ENCODE measurements around the gene AP2B1. TPM values are rescaled to one million over a fixed set of nuclear protein-coding genes. Genes with fewer than 3 reads are reported as not detected.

The AP2B1 gene
- total RNA-seq, 1 experiment from 2014 or later = 195 TPM

DNA sequence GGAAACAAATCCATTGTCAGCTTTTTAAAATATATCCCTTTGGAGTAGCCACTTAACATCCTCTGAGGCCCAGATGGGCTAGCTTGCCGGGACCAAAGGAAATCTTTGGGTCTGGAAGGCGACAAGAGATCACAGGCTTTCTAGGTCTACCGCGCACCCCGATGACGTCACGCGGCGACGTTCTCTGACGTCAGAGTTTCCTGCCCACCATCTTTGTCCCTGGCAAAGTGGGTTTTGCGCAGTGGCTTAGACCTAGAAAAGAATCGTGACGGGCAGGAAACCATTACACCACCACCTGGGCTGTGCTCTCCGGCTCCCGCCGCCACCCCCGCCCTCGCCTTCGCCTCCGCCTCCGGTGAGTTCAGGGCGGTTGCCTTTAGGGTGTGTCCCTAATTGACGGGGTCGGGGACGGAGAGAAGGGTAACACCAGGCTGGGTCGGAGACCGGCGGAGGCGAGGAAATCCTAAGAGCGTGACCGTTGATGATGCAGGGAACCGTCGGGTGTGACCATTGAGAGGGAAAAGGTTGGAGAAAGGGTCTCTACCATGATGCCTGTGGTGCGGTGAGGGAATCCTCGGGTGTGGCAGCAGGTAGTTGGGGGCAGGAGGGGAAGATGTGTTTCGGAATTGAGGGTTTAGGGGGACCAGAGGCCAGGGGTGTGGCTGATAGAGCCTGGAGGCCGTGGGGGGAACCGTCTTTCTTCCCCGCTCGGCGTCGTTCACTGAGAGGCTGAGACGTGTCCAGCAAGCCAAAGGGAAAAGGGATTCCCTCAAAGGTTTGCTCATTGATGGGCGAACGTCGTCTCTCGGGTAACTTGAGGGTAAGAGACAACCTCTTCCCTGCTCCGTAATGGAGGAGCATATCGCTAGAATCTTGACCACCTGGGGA is at the start of gene AP2B1 (continued):
- TF ChIP-seq ZNF219 (CRISPR knock-in tag; IDR thresholded peaks at IDR 0.05; ENCODE audit: borderline replicate concordance) (no peak), MXD4 (CRISPR knock-in tag; IDR thresholded peaks at IDR 0.05; ENCODE audit: borderline replicate concordance) (no peak), SP1 (CRISPR knock-in tag; conservative IDR thresholded peaks at IDR 0.05) (peak; percentile 85), NFYB (CRISPR knock-in tag; conservative IDR thresholded peaks at IDR 0.05; ENCODE audit: low read depth) (no peak), TEAD1 (CRISPR knock-in tag; IDR thresholded peaks at IDR 0.05) (peak; percentile 70), NR2C2 (CRISPR knock-in tag; IDR thresholded peaks at IDR 0.05) (no peak), NFE2L1 (CRISPR knock-in tag; IDR thresholded peaks at IDR 0.05) (no peak), MYBL2 (CRISPR knock-in tag; IDR thresholded peaks at IDR 0.05) (peak; percentile 75; the same call in 1 of the 2 replicates), OVOL2 (CRISPR knock-in tag; IDR thresholded peaks at IDR 0.05; ENCODE audit: borderline replicate concordance) (no peak), USF1 (CRISPR knock-in tag; IDR thresholded peaks at IDR 0.05) (no peak; the same call in 1 of the 2 replicates)
- TF ChIP-seq, protein P1, sequence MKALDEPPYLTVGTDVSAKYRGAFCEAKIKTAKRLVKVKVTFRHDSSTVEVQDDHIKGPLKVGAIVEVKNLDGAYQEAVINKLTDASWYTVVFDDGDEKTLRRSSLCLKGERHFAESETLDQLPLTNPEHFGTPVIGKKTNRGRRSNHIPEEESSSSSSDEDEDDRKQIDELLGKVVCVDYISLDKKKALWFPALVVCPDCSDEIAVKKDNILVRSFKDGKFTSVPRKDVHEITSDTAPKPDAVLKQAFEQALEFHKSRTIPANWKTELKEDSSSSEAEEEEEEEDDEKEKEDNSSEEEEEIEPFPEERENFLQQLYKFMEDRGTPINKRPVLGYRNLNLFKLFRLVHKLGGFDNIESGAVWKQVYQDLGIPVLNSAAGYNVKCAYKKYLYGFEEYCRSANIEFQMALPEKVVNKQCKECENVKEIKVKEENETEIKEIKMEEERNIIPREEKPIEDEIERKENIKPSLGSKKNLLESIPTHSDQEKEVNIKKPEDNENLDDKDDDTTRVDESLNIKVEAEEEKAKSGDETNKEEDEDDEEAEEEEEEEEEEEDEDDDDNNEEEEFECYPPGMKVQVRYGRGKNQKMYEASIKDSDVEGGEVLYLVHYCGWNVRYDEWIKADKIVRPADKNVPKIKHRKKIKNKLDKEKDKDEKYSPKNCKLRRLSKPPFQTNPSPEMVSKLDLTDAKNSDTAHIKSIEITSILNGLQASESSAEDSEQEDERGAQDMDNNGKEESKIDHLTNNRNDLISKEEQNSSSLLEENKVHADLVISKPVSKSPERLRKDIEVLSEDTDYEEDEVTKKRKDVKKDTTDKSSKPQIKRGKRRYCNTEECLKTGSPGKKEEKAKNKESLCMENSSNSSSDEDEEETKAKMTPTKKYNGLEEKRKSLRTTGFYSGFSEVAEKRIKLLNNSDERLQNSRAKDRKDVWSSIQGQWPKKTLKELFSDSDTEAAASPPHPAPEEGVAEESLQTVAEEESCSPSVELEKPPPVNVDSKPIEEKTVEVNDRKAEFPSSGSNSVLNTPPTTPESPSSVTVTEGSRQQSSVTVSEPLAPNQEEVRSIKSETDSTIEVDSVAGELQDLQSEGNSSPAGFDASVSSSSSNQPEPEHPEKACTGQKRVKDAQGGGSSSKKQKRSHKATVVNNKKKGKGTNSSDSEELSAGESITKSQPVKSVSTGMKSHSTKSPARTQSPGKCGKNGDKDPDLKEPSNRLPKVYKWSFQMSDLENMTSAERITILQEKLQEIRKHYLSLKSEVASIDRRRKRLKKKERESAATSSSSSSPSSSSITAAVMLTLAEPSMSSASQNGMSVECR (CRISPR knock-in tag; IDR thresholded peaks at IDR 0.05; ENCODE audit: borderline replicate concordance) = 0 out of 2 replicates have a peak, but pooled peaks have one; percentile 72
- TF ChIP-seq, protein P2, sequence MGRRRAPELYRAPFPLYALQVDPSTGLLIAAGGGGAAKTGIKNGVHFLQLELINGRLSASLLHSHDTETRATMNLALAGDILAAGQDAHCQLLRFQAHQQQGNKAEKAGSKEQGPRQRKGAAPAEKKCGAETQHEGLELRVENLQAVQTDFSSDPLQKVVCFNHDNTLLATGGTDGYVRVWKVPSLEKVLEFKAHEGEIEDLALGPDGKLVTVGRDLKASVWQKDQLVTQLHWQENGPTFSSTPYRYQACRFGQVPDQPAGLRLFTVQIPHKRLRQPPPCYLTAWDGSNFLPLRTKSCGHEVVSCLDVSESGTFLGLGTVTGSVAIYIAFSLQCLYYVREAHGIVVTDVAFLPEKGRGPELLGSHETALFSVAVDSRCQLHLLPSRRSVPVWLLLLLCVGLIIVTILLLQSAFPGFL (CRISPR knock-in tag; IDR thresholded peaks at IDR 0.05; ENCODE audit: borderline replicate concordance) = no peak
- TF ChIP-seq, protein P3, sequence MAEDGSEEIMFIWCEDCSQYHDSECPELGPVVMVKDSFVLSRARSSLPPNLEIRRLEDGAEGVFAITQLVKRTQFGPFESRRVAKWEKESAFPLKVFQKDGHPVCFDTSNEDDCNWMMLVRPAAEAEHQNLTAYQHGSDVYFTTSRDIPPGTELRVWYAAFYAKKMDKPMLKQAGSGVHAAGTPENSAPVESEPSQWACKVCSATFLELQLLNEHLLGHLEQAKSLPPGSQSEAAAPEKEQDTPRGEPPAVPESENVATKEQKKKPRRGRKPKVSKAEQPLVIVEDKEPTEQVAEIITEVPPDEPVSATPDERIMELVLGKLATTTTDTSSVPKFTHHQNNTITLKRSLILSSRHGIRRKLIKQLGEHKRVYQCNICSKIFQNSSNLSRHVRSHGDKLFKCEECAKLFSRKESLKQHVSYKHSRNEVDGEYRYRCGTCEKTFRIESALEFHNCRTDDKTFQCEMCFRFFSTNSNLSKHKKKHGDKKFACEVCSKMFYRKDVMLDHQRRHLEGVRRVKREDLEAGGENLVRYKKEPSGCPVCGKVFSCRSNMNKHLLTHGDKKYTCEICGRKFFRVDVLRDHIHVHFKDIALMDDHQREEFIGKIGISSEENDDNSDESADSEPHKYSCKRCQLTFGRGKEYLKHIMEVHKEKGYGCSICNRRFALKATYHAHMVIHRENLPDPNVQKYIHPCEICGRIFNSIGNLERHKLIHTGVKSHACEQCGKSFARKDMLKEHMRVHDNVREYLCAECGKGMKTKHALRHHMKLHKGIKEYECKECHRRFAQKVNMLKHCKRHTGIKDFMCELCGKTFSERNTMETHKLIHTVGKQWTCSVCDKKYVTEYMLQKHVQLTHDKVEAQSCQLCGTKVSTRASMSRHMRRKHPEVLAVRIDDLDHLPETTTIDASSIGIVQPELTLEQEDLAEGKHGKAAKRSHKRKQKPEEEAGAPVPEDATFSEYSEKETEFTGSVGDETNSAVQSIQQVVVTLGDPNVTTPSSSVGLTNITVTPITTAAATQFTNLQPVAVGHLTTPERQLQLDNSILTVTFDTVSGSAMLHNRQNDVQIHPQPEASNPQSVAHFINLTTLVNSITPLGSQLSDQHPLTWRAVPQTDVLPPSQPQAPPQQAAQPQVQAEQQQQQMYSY (CRISPR knock-in tag; IDR thresholded peaks at IDR 0.05) = no peak

DNA sequence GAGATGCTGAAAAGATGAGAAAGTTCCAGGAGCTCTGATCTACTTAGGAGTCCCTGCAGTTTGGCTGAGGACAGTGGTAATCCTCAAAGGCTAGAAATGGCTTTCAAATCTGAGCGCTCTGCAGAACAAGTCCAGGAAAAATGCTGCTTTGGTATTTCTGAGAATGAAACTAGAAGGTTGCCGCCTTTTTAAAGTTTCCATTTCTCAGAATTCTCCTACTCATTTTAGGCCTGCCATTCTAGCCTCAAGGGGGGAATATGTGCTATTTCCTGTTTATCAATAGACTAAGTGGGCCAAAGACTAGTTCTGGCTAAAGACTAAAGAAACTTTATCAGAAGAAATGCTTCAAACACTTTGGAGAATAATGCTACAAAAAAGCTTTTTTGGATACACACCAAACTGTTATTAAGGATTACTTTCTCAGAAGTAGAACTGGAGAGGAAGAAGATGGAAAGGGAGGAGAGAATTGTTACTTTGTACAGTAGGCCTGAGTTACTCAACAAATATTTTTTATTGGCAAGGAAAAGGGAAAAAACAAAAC is 49.5 kb upstream of the AP2B1 start, which contains the start of gene SLFN12L:
Gene SLFN12L, minus strand, starts transcription at position 78 of the 541 bp plus-strand sequence. CDS start 15,314 bp downstream, outside the sequence.
- DNase-seq (ENCODE audit: low spot score) = no peak
- ChIA-PET CTCF (interaction anchor here (0.6 to 3.9 kb wide), 6 partner anchors 14 to 224 kb away, joined by 3 to 54 read pairs (median 6); no protein-coding TSS in a partner anchor), POLR2A (no interaction called here)
- no peak for TF ChIP-seq IRF2 (CRISPR knock-in tag; IDR thresholded peaks at IDR 0.05; ENCODE audit: borderline replicate concordance, low read depth)
- TF ChIP-seq, protein P2 (CRISPR knock-in tag; IDR thresholded peaks at IDR 0.05; ENCODE audit: borderline replicate concordance) = no peak
- no peak for TF ChIP-seq ZNF232 (CRISPR knock-in tag; IDR thresholded peaks at IDR 0.05)
- TF ChIP-seq, protein P4, sequence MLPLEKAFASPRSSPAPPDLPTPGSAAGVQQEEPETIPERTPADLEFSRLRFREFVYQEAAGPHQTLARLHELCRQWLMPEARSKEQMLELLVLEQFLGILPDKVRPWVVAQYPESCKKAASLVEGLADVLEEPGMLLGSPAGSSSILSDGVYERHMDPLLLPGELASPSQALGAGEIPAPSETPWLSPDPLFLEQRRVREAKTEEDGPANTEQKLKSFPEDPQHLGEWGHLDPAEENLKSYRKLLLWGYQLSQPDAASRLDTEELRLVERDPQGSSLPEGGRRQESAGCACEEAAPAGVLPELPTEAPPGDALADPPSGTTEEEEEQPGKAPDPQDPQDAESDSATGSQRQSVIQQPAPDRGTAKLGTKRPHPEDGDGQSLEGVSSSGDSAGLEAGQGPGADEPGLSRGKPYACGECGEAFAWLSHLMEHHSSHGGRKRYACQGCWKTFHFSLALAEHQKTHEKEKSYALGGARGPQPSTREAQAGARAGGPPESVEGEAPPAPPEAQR (CRISPR knock-in tag; IDR thresholded peaks at IDR 0.05) = no peak
- TF ChIP-seq SOX15 (CRISPR knock-in tag; IDR thresholded peaks at IDR 0.05) = no peak
- TF ChIP-seq RELA (CRISPR knock-in tag; IDR thresholded peaks at IDR 0.05; ENCODE audit: borderline replicate concordance) = no peak
- TF ChIP-seq NFYB (CRISPR knock-in tag; conservative IDR thresholded peaks at IDR 0.05; ENCODE audit: low read depth) = no peak
- TF ChIP-seq ZNF263 (CRISPR knock-in tag; IDR thresholded peaks at IDR 0.05; ENCODE audit: low read depth) = no peak
- TF ChIP-seq OVOL2 (CRISPR knock-in tag; IDR thresholded peaks at IDR 0.05; ENCODE audit: borderline replicate concordance) = no peak
- no peak for TF ChIP-seq NR3C1 (CRISPR knock-in tag; conservative IDR thresholded peaks at IDR 0.05; ENCODE audit: low read depth)
- Mint-ChIP-seq H3K27me3 (ENCODE audit: low read depth) (peaks cover 6% of the 10 kb centered on the region; the same call in 1 of the 2 replicates), H3K4me3 (no peak within 1 kb of the TSS), H3K27ac (no peak within 1 kb of the TSS), H3K4me1 (no peaks in the 10 kb centered on the region), H3K36me3 (no peaks in the 10 kb centered on the region), H3K9me3 (no peaks in the 10 kb centered on the region)
- ATAC-seq = no peak
